GM06990 (cell line): ENCODE data around the gene MT4.

Source experiments
- DNase-seq: peaks from one replicate; pipeline ENCODE4 v3.0.0-alpha.2; 2011; ENCODE audit not compliant: insufficient read length; ENCODE audit errors: extremely low read depth
- H3K27me3 ChIP-seq: replicated peaks from 2 replicates; pipeline ENCODE4 v1.6.0; 2011; ENCODE audit warnings: low read length; ENCODE audit not compliant: control insufficient read depth, insufficient read depth
- H3K36me3 ChIP-seq: 2 replicates; pipeline ENCODE4 v1.5.1; 2011; ENCODE audit warnings: low read length; ENCODE audit not compliant: control insufficient read depth, insufficient read depth
- H3K4me3 ChIP-seq: replicated peaks from 2 replicates; pipeline ENCODE4 v1.5.1; 2011; ENCODE audit warnings: low read depth, mild to moderate bottlenecking, control low read depth, low read length
- TF ChIP-seq, protein P1 (sequence below): IDR thresholded peaks from 2 replicates; pipeline ENCODE4 v1.5.1; 2011; ENCODE audit warnings: low read length, control low read depth, mild to moderate bottlenecking, inconsistent platforms; ENCODE audit not compliant: insufficient read depth, poor library complexity, severe bottlenecking

The MT4 gene

DNA sequence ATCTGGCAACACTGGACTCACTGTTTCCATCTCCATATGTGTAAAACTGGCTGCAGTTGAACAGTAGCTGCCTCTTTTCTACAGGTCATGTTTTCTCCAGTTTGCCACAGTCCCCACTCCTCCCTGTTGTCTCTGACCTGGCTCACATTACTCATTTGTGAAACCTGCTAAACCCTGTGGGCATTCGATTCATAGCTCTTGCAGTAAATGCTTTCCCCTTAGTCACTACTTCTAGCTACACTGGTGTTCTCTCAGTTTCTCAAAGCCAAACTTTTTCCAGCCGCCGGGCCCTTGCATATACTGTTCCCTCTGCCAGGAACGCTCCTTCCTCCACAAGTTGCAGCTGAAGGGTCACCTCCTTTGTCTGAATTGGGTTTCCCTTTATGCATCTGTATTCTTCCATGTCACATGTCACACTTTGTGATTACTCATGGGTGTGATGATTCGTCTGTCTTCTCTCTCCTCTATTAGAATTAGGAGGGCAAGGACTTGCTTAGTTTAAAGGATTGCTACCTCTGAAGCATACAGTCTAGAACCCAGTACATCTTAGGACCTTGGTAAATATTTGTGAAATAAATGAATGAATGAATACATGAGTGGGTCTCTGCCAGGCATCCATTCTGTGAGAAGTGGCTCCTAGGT is 15.0 kb upstream of the MT4 start:
- DNase-seq, result no peak
- Histone ChIP-seq H3K27me3 (no peaks in the 10 kb centered on the region; the same call in 1 of the 2 replicates), H3K4me3 (no peak overlapping the region), H3K36me3 (no peaks in the 10 kb centered on the region)
- TF ChIP-seq, protein P1, sequence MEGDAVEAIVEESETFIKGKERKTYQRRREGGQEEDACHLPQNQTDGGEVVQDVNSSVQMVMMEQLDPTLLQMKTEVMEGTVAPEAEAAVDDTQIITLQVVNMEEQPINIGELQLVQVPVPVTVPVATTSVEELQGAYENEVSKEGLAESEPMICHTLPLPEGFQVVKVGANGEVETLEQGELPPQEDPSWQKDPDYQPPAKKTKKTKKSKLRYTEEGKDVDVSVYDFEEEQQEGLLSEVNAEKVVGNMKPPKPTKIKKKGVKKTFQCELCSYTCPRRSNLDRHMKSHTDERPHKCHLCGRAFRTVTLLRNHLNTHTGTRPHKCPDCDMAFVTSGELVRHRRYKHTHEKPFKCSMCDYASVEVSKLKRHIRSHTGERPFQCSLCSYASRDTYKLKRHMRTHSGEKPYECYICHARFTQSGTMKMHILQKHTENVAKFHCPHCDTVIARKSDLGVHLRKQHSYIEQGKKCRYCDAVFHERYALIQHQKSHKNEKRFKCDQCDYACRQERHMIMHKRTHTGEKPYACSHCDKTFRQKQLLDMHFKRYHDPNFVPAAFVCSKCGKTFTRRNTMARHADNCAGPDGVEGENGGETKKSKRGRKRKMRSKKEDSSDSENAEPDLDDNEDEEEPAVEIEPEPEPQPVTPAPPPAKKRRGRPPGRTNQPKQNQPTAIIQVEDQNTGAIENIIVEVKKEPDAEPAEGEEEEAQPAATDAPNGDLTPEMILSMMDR, result no peak

DNA sequence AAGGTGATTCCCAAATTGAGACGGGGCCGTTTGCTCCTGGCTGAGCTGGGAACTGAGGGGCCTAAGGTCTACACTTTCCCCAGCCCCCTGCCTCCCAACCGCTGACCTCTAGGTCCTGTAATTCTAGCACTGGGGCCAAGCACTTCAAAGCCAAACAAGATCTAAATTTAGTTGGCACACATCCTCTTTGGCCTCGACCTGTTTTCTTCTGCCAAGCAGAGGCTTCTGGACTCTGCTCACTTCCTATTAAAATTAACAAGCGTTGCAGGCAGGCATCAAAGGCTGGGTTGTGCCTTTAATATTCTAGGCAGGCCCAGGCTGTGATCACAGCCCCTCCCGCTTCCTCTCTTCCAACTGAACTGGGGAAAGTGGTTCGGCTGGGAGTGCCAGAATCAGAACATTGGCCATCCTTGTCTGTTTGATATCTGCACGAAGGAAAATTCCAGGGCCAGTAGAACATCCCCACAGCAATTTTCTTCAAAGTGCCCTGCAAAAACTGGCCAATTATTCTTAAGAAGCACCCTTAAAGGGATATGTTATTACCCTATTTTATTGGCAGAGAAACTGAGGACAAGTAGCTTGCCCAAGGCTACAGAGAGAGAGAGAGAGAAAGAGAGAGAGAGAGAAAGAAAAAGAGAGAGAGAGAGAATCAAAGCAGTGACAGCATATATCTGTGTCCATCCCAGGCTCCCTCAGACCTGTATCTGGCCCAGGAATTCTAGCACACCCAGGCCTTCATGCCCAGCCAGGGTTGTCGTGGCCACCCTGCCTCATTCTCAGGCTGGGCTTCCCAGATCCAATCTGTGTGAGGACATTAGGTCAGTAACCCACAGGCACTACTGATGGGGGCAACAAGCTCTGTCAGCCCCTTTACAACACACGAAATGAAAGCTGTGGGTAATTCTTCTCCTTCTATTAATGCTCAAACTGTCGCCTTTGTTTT is 12.8 kb upstream of the MT4 start:
- no peaks in the 10 kb centered on the region for H3K36me3 ChIP-seq
- no peaks in the 10 kb centered on the region; the same call in 1 of the 2 replicates for H3K27me3 ChIP-seq
- no peak overlapping the region for H3K4me3 ChIP-seq
- TF ChIP-seq, protein P1, result no peak
- DNase-seq, result no peak

GRCh38 chr16:56554441-56554840 is 10.4 kb upstream of the MT4 start:
- H3K36me3 ChIP-seq, result no peaks in the 10 kb centered on the region
- no peak overlapping the region for H3K4me3 ChIP-seq
- DNase-seq, result no peak
- TF ChIP-seq, protein P1, result no peak
- no peaks in the 10 kb centered on the region; the same call in 1 of the 2 replicates for H3K27me3 ChIP-seq

DNA sequence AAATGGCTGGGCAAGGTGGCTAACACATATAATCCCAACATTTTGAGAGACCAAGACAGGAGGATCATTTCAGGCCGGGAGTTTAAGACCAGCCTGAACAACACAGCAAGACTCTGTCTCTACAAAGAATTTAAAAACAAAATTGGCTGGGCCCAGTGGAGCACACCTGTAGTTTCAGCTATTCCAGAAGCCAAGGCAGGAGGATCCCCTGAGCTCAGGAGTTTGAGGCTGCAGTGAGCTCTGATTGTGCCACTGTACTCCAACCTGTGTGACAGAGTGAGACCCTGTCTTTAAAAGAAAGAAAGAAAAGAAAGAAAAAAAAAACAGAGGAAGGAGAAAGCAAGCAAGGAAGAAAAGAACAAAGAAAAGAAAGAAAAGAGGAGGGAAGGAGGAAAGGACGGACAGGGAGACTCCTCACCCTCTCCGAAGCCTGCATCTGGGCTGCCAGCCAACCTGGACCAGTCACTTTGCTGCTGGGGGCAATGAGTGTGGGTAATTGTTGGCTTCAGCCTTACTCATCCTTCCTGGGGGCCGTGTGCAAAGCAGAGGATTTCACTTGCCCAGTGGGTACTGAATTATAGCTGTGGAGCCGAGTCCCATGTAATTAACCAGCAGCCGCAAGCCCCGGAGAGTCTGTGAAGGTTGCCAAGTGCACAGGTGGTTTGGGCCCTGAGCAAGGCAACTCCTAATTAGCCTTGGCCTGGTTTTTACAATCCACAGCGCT is 6.7 kb upstream of the MT4 start:
- DNase-seq, result no peak
- TF ChIP-seq, protein P1, result no peak
- Histone ChIP-seq H3K4me3 (no peak overlapping the region), H3K27me3 (no peaks in the 10 kb centered on the region; the same call in none of the 2 replicates), H3K36me3 (no peaks in the 10 kb centered on the region)

DNA sequence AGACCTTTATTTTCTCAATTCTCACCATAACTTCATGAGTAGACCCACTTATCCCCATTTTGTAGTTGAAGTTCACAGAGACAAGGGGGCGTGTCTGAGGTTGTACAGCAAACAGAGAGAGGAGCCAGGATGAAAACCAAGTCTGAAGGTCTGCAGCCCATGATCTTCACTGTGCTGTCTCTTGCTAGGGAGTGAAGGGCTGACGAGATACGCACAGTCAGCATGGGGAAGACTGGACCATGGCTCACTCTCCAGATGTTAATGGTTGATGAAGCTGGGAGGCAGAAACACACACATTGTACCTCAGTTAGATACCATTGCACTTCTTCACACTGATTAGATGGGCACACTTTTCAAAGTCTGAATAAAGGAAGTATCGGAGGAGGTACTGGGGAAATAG is 5.8 kb upstream of the MT4 start:
- no peak for DNase-seq
- H3K36me3 ChIP-seq, result no peaks in the 10 kb centered on the region
- no peak overlapping the region for H3K4me3 ChIP-seq
- H3K27me3 ChIP-seq, result no peaks in the 10 kb centered on the region; the same call in none of the 2 replicates
- TF ChIP-seq, protein P1, result no peak
